ENCODE data around the gene GDPD4. TPM values are rescaled to one million over a fixed set of nuclear protein-coding genes. Genes with fewer than 3 reads are reported as not detected.

Gene GDPD4
- polyA plus RNA-seq, 10 donors = 0.15 to 2.3 (median 0.41) TPM; not detected in 1

- no peak for DNase-seq
Measured at GRCh38 chr11:77206264-77207018, 95.0 kb downstream of the GDPD4 start.

DNA sequence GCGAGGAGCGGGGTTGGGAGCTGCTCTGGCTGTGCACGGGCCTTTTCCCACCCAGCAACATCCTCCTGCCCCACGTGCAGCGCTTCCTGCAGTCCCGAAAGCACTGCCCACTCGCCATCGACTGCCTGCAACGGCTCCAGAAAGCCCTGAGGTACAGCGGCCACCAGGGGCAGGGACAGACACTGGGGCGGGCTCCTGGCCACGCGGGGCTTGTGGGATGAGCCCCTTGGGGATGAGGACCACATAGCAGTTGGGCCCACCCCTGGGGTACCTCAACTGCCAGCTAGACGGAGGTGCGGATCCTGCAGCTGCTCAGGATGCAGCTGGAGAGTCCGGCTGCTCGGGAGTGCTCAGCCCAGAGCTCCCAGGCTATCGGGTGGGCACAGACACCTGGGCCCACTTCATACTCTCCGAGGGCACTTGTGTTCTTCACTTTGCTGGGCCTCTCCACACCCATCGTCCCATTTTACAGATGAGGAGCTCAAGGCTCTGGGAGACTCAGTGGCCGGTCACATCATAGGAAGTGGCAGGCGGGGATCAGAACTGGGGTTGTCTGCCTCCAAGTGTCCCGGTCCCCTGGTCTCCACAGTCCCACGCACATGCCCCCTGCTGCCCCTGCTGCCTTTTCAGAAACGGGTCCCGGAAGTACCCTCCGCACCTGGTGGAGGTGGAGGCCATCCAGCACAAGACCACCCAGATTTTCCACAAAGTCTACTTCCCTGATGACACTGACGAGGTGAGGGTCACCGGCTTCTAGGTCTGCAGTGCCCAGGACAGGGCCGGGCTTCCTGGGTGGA lies 95.8 kb downstream of the GDPD4 start:
- DNase-seq = no peak

DNA sequence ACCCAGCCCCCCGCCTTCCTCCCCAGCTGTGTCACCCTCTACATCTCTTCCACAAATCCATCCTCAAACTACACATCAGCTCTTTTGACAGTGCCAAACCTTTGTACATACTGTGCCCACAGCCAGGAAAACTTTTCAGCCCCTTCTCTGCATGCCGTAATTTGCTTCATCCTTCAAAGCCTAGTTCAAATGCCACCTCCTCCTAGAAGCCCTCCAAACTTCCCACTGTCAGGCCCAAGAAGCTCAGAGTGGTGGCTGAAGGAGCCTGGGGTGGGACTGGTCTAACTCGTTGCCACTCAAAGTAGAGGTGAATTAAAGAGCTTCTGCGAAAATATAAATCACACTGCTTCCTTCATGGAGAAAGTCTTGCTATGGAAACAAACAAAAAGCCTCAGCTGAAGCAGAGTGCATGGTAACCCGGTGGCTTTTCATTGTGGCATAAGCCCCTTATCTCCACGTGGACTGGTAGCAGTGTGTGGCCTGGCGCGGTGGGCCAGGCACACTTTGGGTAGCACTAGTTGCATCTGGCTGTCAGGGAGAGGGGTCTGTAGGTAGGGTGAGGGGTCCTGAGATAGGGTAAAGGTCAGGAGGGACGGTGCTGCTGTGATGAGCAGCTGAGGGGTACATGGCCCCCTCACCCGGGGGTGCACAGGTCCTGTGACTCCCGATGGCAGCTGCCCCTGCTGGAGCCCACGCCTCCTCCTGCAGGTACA lies 96.6 kb downstream of the GDPD4 start:
- no peak for DNase-seq

DNA sequence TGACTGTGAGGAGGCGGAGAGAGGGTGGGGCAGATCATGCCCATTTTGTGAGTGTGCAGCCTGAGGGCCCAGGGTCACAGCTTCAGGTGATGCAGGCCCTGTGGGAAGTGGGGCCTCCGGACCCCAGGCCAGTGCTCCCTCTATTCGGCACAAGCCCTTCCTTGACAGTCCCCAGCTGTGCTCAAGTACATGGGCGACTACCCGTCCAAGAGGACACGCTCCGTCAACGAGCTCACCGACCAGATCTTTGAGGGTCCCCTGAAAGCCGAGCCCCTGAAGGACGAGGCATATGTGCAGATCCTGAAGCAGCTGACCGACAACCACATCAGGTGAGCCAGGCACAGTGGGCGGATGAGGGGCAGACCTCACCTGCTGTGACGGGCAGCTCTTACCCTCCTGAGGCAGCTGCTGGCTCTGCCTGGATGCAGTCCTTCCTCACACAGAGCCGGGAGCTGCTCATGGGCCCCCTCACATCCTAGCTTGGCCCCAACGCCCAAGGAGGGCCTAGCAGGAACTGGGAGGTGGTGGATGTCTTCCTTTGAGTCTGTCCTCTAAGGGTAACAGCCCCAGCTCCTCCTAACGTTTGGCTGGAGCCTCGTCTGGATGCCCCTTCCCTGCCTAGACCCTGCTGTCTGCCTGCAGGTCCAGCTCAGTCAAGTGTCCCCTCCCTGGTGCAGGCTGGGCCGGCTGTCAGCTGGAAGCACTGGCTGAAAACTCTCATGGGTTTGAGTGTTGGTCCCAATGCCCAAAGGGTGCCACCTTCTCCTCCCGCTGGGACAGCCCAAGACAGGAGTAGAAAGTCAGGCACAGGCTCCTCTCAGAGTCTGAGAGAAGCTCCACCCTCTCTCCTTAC lies 97.4 kb downstream of the GDPD4 start:
- no peak for DNase-seq

- no peak for DNase-seq
Measured at GRCh38 chr11:77202941-77203900, 98.3 kb downstream of the GDPD4 start.

- DNase-seq = no peak
Measured at GRCh38 chr11:77201991-77202841, 99.3 kb downstream of the GDPD4 start.

- DNase-seq = no peak
Measured at GRCh38 chr11:77201370-77201769, 100.1 kb downstream of the GDPD4 start.

DNA sequence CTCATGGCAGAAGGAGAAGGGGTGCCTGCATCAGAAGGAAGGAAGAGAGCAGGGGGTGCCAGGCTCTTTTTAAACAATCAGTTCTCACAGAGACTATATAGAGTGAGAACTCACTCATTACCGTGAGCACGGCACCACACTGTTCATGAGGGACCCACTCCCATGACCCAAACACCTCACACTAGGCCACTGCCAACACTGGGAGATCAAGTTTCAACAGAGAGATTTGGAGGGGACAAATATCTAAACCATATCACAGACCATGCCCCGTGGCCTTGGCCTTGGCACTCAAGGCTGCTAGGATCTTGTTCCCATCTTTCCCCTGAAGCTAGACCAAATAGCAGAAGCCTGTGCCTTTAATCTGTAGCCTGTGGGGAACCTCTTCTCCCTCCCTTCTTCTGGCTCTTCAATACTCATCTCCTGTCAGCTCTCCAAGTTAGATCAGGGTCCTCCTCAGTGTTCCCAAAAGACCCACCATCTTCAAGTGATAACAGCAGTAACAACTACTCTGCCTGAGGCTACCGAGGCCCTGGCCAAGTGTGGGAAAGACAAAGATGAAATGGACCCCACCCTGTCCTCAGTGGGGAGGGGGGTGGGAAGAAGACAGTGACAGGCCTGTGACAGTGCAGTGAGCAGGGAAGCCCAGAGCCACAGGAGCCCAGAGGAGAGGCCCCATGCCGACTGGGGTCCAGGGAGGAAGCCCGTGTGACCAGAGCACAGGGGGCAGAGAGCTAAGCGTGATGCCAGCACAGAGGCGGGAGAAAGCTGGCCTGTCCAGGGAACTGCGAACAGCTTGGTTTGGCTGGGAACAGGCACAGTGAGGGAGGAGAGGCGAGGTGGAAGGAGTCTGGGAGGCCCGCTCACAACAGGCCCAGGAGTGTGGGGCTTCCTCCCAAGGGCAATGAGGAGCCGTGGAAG lies 100.9 kb downstream of the GDPD4 start:
- DNase-seq = peak in 1 of 3 donors; percentile 65

- no peak for DNase-seq
Measured at GRCh38 chr11:77199137-77199745, 102.2 kb downstream of the GDPD4 start.

GRCh38 chr11:77198440-77198849 lies 103.0 kb downstream of the GDPD4 start:
- no peak for DNase-seq

GRCh38 chr11:77197626-77198320 lies 103.7 kb downstream of the GDPD4 start:
- no peak for DNase-seq

DNA sequence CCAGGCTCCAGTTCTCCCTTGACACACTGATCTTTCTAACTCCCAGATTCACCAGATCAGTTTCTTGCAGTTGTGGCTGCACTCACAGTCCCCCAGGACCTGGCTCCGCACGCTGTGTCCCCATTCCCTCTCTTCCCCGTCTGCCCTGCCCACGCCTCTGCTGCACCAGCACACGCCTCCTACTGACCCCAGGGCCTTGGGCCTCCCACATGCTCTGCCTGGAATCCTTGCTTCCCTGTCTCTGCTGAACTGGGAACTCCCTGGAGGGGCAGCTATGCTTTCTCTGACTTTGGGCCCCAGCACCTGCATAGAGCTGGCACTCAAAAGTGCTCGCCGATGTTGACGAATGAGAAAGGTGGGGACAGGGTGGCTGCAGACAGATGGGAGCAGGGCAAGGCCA lies 104.5 kb downstream of the GDPD4 start:
- no peak for DNase-seq

DNA sequence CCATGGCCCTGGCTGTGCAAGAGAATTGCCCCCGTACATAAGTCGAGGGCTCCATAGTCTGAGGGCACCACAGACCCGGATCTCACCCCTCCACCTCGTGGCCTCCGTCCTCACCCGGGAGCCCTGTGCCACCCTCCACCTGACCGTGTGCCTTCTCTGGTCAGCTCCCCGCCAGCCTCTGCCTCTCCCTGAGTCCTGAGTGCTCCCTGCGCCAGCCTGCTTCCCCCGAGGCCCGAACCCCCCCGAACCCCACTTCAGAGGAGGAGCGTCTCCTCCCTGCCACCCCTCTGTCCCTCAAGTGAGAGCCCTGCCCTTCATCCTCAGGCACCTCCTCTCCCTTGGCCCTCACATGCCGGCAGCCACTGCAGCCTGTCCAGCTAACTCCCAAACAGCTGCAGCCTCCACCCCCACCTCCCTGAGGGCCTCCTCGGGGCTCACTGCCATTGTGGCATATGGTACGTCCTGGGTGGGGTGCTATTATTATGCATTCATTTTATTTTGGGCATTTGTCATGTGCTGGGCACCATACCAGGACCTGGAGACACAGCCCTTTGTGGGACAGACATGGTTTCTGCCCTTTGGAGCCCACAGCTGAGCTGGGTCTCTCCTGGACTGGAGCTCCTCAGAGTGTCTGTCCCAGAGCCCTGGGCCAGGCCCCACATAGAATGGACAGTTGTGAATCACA lies 106.3 kb downstream of the GDPD4 start:
- peak in 1 of 3 donors; percentile 43 for DNase-seq

DNA sequence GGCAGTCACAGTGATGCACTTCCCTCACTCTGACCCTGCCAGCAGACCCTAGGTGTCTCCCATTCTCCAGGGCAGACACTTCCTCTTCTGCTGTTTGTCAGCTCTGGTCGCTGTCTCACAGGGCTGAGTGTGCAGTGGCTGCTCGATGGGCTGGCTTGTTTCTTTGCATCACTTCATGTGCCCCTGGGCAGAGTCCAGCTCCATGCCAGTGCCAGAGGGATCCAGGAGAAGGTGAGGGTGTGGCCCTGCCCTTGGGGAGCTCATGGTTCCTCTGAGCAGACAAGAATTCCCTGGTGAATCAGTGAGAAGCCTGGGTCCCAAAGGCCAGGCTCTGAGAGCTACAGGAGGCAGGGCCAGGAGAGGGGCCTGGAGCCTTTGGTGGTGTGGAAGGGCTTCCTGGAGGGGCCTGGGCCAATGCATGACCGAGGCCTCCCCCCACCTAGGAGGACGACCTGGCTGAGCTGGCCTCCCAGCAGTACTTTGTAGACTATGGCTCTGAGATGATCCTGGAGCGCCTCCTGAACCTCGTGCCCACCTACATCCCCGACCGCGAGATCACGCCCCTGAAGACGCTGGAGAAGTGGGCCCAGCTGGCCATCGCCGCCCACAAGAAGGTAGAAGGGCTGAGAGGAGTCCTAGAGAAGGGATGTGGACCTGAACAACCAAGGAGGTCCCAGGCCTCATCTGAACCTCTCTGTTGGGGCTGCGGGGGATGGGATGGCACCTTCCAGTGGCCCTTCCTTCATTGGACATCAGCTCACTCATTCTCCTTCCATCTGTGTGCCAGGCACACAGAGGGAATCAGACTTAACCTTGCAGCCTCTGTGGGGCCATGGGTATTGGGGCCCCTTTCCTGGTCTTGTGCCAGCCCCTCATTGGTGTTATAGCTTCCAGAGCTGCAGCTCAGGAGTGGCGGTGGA lies 107.3 kb downstream of the GDPD4 start:
- no peak for DNase-seq

DNA sequence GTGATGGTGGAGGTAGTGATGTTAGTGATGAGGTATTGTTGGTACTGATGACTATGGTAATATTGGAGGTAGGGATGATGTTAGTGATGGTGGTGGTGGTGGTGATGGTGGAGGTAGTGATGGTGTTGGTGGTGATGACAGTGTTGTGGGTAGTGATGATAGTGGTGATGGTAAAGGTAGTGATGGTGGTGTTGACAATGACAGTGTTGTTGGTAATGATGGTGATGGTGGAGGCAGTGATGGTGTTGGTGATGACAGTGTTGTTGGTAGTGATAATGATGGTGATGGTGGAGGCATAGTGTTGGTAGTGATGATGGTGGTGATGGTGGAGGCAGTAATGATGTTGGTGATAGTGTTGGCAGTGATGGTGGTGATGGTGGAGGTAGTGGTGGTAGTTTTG lies 108.3 kb downstream of the GDPD4 start:
- no peak for DNase-seq

Data from muscle of back (tissue), 11 donors.